ENCODE measurements around the gene TMBIM4. TPM values are rescaled to one million over a fixed set of nuclear protein-coding genes. Genes with fewer than 3 reads are reported as not detected.

The TMBIM4 gene
- total and polyA plus RNA-seq, 10 of the 15 experiments (the other 5 are each of a cell fraction or from before 2014, with no cell fraction given): 38.8 to 341 (median 82.8) TPM

- RAD21 ChIA-PET (ENCODE audit: unreplicated experiment): no interaction called here
- POLR2A ChIA-PET: interaction anchor here (1.4 kb wide), 1 partner anchor 8 kb away, joined by 5 read pairs; the partner anchor contains the start of gene LLPH
- Histone ChIP-seq H3K9ac (ENCODE audit: control insufficient read depth, insufficient read depth, low read length) (no peak overlapping the region), H3K9me3 (replicated peaks; ENCODE audit: control insufficient read depth, insufficient read depth, low read length) (peaks cover 25% of the 10 kb centered on the region), H3K27me3 (replicated peaks in 1 of 2; ENCODE audit: control insufficient read depth in 2 of 2, insufficient read depth in 2 of 2, low read length in 1 of 2) (no peaks in the 10 kb centered on the region), H3K27ac (ENCODE audit: control insufficient read depth, insufficient read depth) (no peak overlapping the region), H3K4me3 (no peak overlapping the region), H4K20me1 (ENCODE audit: control insufficient read depth, insufficient read depth) (no peaks in the 10 kb centered on the region), H3K4me1 (ENCODE audit: control insufficient read depth, insufficient read depth, low read length) (no peaks in the 10 kb centered on the region), H3K36me3 (ENCODE audit: control insufficient read depth in 2 of 2, insufficient read depth in 2 of 2, low read length in 1 of 2) (peaks cover 6 to 18% of the 10 kb centered on the region in 2 experiments), H3K79me2 (ENCODE audit: control insufficient read depth, insufficient read depth, low read length) (no peaks in the 10 kb centered on the region), H2AFZ (ENCODE audit: control insufficient read depth, low read depth, low read length) (no peak overlapping the region), H3K4me2 (ENCODE audit: control insufficient read depth, insufficient read depth) (no peak overlapping the region)
- FAIRE-seq (no peak), ATAC-seq (no peak), DNase-seq (ENCODE audit: low read depth, low spot score) (no peak)
- BruUV-seq (replicated peaks): no TSS peak
- intact Hi-C loops (cut with micrococcal nuclease; ENCODE audit: unreplicated experiment) (no loop called here), in situ Hi-C loops (cut with MboI) (no loop called here)
- no peak for TF ChIP-seq CREM (IDR thresholded peaks at IDR 0.05; ENCODE audit: low read depth)
- TF ChIP-seq RB1 (IDR thresholded peaks at IDR 0.05; ENCODE audit: borderline replicate concordance): no peak
- TF ChIP-seq E2F4 (IDR thresholded peaks at IDR 0.05; ENCODE audit: low read depth, low read length): no peak
- TF ChIP-seq TCF3 (IDR thresholded peaks at IDR 0.05; ENCODE audit: borderline replicate concordance, insufficient read depth, low read depth, low read length): no peak
- TF ChIP-seq HSF1 (IDR thresholded peaks at IDR 0.05; ENCODE audit: low read depth, low read length): no peak
- no peak for TF ChIP-seq SPI1 (IDR thresholded peaks at IDR 0.05; ENCODE audit: borderline replicate concordance, insufficient read depth, low read depth, low read length)
- no peak for TF ChIP-seq POU2F2 (IDR thresholded peaks at IDR 0.05; ENCODE audit: borderline replicate concordance, low read depth, low read length)
- TF ChIP-seq MYB (IDR thresholded peaks at IDR 0.05; ENCODE audit: borderline replicate concordance, low read depth, low read length): no peak
- no peak for TF ChIP-seq ZBTB4 (CRISPR knock-in tag; IDR thresholded peaks at IDR 0.05)
- TF ChIP-seq SMC3 (IDR thresholded peaks at IDR 0.05; ENCODE audit: borderline replicate concordance, low read length): no peak
- no peak for TF ChIP-seq IKZF1 (conservative IDR thresholded peaks at IDR 0.05)
- TF ChIP-seq CHD2 (IDR thresholded peaks at IDR 0.05; ENCODE audit: borderline replicate concordance, low read depth, low read length): no peak
- SMC1A ChIA-PET (ENCODE audit: uncharacterized antibody, unreplicated experiment): no interaction called here
- CTCF ChIA-PET: no interaction called here
- 97% methylated on average over 2 of the region's 2 CpGs for WGBS (ENCODE audit: insufficient coverage, insufficient replicate concordance, low lambda C conversion rate, missing lambda C conversion rate)
These were observed 30.5 kb downstream of the TMBIM4 start for GRCh38 chr12:66139328-66139727.

Data from GM12878 (cell line).